Measurements from ENCODE around the gene IFI27L2. TPM values are rescaled to one million over a fixed set of nuclear protein-coding genes. Genes with fewer than 3 reads are reported as not detected.

The IFI27L2 gene
- total RNA-seq, 1 experiment from 2014 or later = 51.7 TPM

GRCh38 chr14:94081386-94081820, 48.0 kb downstream of the IFI27L2 start:
- in situ Hi-C loops (cut with HindIII; ENCODE audit: low pct_unique_long_range_greater_than_20kb, low sequenced_read_pairs) = no loop called here
- no peak for DNase-seq (ENCODE audit: low read depth, low spot score)

- peak; percentile 91 for DNase-seq (ENCODE audit: low read depth, low spot score)
- in situ Hi-C loops (cut with HindIII; ENCODE audit: low pct_unique_long_range_greater_than_20kb, low sequenced_read_pairs) = no loop called here
Observed at GRCh38 chr14:94080621-94081385, 48.6 kb downstream of the IFI27L2 start, which contains the start of the genes DDX24 and IFI27L1. Gene DDX24 (minus strand): TSS chr14:94081202. CDS start chr14:94079742, 1,460 bp downstream. Gene IFI27L1 (plus strand): TSS chr14:94081310. CDS start chr14:94096938, 15,628 bp downstream.

- in situ Hi-C loops (cut with HindIII; ENCODE audit: low pct_unique_long_range_greater_than_20kb, low sequenced_read_pairs) = no loop called here
Observed at GRCh38 chr14:94079891-94080620, 49.3 kb downstream of the IFI27L2 start.

GRCh38 chr14:94077823-94078222, 51.6 kb downstream of the IFI27L2 start:
- in situ Hi-C loops (cut with HindIII; ENCODE audit: low pct_unique_long_range_greater_than_20kb, low sequenced_read_pairs) = no loop called here
- no peak for DNase-seq (ENCODE audit: low read depth, low spot score)

More at GRCh38 chr14:94079891-94080620, 49.3 kb downstream of the IFI27L2 start:
- DNase-seq (ENCODE audit: low read depth, low spot score) = peak; percentile 48

Other genes with a start within 250 kb of the IFI27L2 start
- gene FAM181A, start 202.3 kb downstream of the IFI27L2 start, total RNA-seq (2014; rRNA removed; shearing (Covaris generic)) = not detected in 2 replicates
- gene ASB2, start 153.0 kb downstream of the IFI27L2 start, total RNA-seq (2014; rRNA removed; shearing (Covaris generic)) = 3.8 and 3.9 TPM in 2 replicates
- gene CCDC197, start 132.3 kb downstream of the IFI27L2 start, total RNA-seq (2014; rRNA removed; shearing (Covaris generic)) = not detected in 2 replicates
- 3.5 and 4.4 TPM in 2 replicates for gene OTUB2, start 103.3 kb downstream of the IFI27L2 start, total RNA-seq (2014; rRNA removed; shearing (Covaris generic))
- 235 and 237 TPM in 2 replicates for gene DDX24, start 48.4 kb downstream of the IFI27L2 start, total RNA-seq (2014; rRNA removed; shearing (Covaris generic))
- 9.0 and 11.2 TPM in 2 replicates for gene IFI27L1, start 48.3 kb downstream of the IFI27L2 start, total RNA-seq (2014; rRNA removed; shearing (Covaris generic))
- gene IFI27, start 18.9 kb downstream of the IFI27L2 start, total RNA-seq (2014; rRNA removed; shearing (Covaris generic)) = not detected in 2 replicates
- 4.9 and 5.8 TPM in 2 replicates for gene PPP4R4, start 44.7 kb upstream of the IFI27L2 start, total RNA-seq (2014; rRNA removed; shearing (Covaris generic))
- gene SERPINA10, start 163.7 kb upstream of the IFI27L2 start, total RNA-seq (2014; rRNA removed; shearing (Covaris generic)) = not detected in 2 replicates
- gene SERPINA6, start 193.7 kb upstream of the IFI27L2 start, total RNA-seq (2014; rRNA removed; shearing (Covaris generic)) = not detected in 2 replicates
- gene SERPINA2, start 237.1 kb upstream of the IFI27L2 start, total RNA-seq (2014; rRNA removed; shearing (Covaris generic)) = not detected in 2 replicates

All from SK-MEL-5 (cell line).